Gastrocnemius medialis (tissue), 4 donors: Measurements from ENCODE around the gene PTER. TPM values are rescaled to one million over a fixed set of nuclear protein-coding genes. Genes with fewer than 3 reads are reported as not detected.

Source experiments
- ATAC-seq, 2 donors: fragments of 150-250 bp; one replicate each; pipeline ENCODE4 v1.9.1; 2016
- DNase-seq, 2 donors: peaks; one replicate each; pipeline ENCODE4 v3.0.0-alpha.2; 2019
- H3K27ac ChIP-seq, 4 donors: fragments of 200-600 bp; sonication (generic); 1 replicate in 1 of 4; 2 replicates in 3 of 4; pipeline ENCODE4 v1.5.1; 2016 to 2018; ENCODE audit warnings: mild to moderate bottlenecking in 2 of 4, moderate library complexity in 1 of 4
- H3K27me3 ChIP-seq, 3 donors: fragments of 200-600 bp; sonication (generic) in 2 of 3; 1 replicate in 1 of 3; 2 replicates in 2 of 3; pipeline versions ENCODE4 v1.5.1 to v1.6.0; 2016 to 2019; ENCODE audit warnings: mild to moderate bottlenecking in 1 of 3, moderate library complexity in 1 of 3
- H3K36me3 ChIP-seq, 2 donors: fragments of 200-600 bp; sonication (generic) in 1 of 2; one replicate each; pipeline ENCODE4 v1.5.1; 2017 to 2018
- H3K4me1 ChIP-seq, 2 donors: fragments of 200-600 bp; sonication (generic) in 1 of 2; one replicate each; pipeline ENCODE4 v1.5.1; 2016 to 2017; ENCODE audit warnings: mild to moderate bottlenecking in 2 of 2
- H3K4me3 ChIP-seq, 4 donors: fragments of 200-600 bp; sonication (generic) in 3 of 4; 1 replicate in 1 of 4; 2 replicates in 3 of 4; pipeline ENCODE4 v1.5.1; 2016 to 2019; ENCODE audit warnings: mild to moderate bottlenecking in 2 of 4
- H3K9me3 ChIP-seq, 3 donors: fragments of 200-600 bp; sonication (generic) in 2 of 3; 1 replicate in 1 of 3; 2 replicates in 2 of 3; pipeline ENCODE4 v1.5.1; 2016 to 2019
- POLR2A ChIP-seq, 2 donors: fragments of 450-650 bp; IDR thresholded peaks; one replicate each; pipeline ENCODE4 v1.6.1; 2017; ENCODE audit warnings: antibody characterized with exemption in 2 of 2, mild to moderate bottlenecking in 2 of 2, moderate library complexity in 2 of 2
- in situ Hi-C, 4 donors: fragments of 200-750 bp; cut with MboI; loops; one replicate each; pipeline versions ENCODE4 v1.15.0 to v1.8.0; 2017; ENCODE audit warnings: low sequenced_read_pairs in 4 of 4
- intact Hi-C: fragments of 100-400 bp; cut with DNase I; formaldehyde crosslinking; loops from one replicate; pipeline ENCODE4 v1.15.1; 2023; ENCODE audit warnings: low total_unique reads
- total RNA-seq, 4 donors: library from RNA; depleted of rRNA; stranded (reverse); fragments of >200 nt; gene quantifications; one replicate each; pipeline versions ENCODE4 v1.1.0 to v1.2.3, GENCODE V29; 2016
- TF ChIP-seq, protein P1 (sequence below), 5 experiments: fragments of 450-650 bp in 3 of 5; fragments of 200-600 bp in 2 of 5; sonication (generic) in 2 of 5; IDR thresholded peaks in 4 of 5; conservative IDR thresholded peaks in 1 of 5; 1 replicate in 4 of 5; 2 replicates in 1 of 5; pipeline ENCODE4 v1.5.1; 2016 to 2019; ENCODE audit warnings: antibody characterized with exemption in 5 of 5, mild to moderate bottlenecking in 3 of 5, moderate library complexity in 3 of 5

Gene PTER
- total RNA-seq, 4 donors from 2014 or later, result 6.5 to 10.4 (median 8.5) TPM

DNA sequence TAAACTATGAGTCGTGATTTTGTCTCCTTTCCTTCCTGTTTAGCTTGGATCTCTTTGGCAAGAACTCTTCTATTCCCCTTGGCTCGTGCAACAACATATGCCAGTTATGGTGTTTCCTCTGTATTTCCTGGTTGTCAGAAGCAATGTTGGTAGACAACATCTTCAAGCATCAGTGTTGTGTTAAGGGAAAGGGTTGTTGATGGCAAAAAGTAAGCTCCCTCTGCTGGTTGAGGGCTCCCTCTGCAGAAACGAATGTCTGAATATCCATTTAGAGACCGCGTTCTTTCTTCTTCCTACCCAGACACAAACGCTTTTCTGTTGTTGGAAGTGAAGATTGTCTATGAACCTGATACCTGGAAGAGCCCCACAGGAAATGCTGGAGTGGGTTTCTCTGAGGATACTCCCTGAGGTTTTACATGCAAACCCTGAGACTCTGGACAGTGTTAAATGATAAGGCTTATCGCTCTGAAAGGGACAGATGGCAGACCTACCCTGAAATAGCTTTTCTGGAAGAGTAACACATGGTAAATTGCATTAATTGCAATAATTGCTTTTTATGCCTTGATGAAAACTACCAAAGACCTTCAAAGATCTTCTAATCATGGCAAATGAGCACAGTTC lies 108.4 kb downstream of the PTER start:
- TF ChIP-seq, protein P1, sequence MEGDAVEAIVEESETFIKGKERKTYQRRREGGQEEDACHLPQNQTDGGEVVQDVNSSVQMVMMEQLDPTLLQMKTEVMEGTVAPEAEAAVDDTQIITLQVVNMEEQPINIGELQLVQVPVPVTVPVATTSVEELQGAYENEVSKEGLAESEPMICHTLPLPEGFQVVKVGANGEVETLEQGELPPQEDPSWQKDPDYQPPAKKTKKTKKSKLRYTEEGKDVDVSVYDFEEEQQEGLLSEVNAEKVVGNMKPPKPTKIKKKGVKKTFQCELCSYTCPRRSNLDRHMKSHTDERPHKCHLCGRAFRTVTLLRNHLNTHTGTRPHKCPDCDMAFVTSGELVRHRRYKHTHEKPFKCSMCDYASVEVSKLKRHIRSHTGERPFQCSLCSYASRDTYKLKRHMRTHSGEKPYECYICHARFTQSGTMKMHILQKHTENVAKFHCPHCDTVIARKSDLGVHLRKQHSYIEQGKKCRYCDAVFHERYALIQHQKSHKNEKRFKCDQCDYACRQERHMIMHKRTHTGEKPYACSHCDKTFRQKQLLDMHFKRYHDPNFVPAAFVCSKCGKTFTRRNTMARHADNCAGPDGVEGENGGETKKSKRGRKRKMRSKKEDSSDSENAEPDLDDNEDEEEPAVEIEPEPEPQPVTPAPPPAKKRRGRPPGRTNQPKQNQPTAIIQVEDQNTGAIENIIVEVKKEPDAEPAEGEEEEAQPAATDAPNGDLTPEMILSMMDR (IDR thresholded peaks at IDR 0.05 in 4 of 5, conservative IDR thresholded peaks at IDR 0.05 in 1 of 5), result peak in 2 of 5 experiments; percentile 15 to 20
- TF ChIP-seq POLR2A (IDR thresholded peaks at IDR 0.05), result no peak
- intact Hi-C loops (no loop called here), in situ Hi-C loops (no loop called here)
- DNase-seq (no peak), ATAC-seq (no peak)
- no peaks in the 10 kb centered on the region for H3K27me3 ChIP-seq
- H3K36me3 ChIP-seq, result no peaks in the 10 kb centered on the region
- no peak overlapping the region for H3K4me3 ChIP-seq
- no peaks in the 10 kb centered on the region for H3K4me1 ChIP-seq
- H3K27ac ChIP-seq, result no peak overlapping the region
- H3K9me3 ChIP-seq, result no peaks in the 10 kb centered on the region

DNA sequence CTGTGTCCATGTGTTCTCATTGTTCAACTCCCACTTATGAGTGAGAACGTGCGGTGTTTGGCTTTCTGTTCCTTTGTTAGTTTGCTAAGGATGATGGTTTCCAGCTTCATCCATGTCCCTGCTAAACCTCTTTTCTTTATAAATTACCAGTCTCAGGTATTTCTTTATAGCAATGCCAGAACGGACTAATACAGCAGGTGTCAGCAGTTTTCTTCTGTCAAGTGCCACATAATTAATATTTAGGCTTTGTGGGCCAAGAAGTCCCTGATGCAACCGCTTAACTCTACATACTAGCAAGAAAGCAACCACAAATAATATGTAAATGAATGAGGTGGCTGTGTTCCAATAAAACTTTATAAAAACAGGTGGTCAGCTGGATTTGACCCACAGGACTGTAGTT lies 111.2 kb downstream of the PTER start:
- no peak for TF ChIP-seq POLR2A (IDR thresholded peaks at IDR 0.05)
- TF ChIP-seq, protein P1 (IDR thresholded peaks at IDR 0.05 in 4 of 5, conservative IDR thresholded peaks at IDR 0.05 in 1 of 5), result no peak
- intact Hi-C loops, result no loop called here
- no peak for ATAC-seq
- DNase-seq, result no peak
- Histone ChIP-seq H3K9me3 (no peaks in the 10 kb centered on the region), H3K4me1 (no peaks in the 10 kb centered on the region), H3K27me3 (no peaks in the 10 kb centered on the region), H3K4me3 (no peak overlapping the region), H3K27ac (no peak overlapping the region), H3K36me3 (no peaks in the 10 kb centered on the region)
- in situ Hi-C loops, result no loop called here

DNA sequence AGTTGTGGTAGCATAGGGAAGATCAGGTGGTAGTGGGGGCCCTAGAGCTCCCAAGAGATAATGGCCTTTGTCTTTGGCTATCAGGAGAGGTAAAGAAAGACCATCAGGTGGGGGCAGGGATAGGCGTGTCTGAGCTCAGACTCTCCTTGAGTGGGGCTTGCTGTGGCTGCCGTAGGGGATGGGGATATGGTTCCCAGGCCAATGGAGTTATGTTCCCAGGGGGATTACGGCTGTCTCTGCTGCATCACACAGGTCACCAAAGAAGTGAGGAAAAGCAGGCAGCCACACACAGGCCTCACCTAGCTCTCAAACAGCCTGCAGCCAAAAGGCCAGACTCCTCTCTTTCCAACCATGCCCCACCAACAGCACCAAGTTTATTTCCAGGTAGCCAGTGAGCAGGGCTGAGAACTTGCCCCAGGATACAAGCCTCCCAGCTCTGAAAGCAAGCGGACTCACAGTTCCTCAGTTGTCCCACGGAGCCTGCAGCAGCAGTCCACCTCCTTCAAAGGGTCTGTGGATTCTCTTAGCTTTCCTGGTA lies 122.5 kb downstream of the PTER start:
- intact Hi-C loops (no loop called here), in situ Hi-C loops (no loop called here)
- no peak for TF ChIP-seq POLR2A (IDR thresholded peaks at IDR 0.05)
- TF ChIP-seq, protein P1 (IDR thresholded peaks at IDR 0.05 in 4 of 5, conservative IDR thresholded peaks at IDR 0.05 in 1 of 5), result no peak

DNA sequence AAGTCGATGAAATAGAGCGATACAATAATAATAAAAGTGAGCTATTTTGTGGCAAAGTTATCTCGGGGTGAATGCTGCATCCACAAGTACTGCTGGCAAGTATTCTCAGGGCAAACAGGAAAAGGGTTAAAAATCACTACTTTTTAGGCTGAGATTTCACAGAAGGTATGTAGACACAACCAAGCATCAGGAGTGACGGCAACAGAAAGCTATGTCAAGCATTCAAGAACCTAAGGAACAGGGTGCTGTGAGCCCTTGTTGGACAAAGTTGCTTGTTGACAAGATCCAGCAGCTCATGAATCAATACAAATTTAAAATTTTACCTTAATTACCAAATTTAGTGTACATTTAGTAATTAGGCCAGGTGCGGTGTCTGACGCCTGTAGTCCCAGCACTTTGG lies 126.1 kb downstream of the PTER start:
- TF ChIP-seq, protein P1 (IDR thresholded peaks at IDR 0.05 in 4 of 5, conservative IDR thresholded peaks at IDR 0.05 in 1 of 5), result no peak
- TF ChIP-seq POLR2A (IDR thresholded peaks at IDR 0.05), result no peak
- Histone ChIP-seq H3K27me3 (no peaks in the 10 kb centered on the region), H3K4me1 (no peaks in the 10 kb centered on the region), H3K4me3 (no peak overlapping the region), H3K9me3 (no peaks in the 10 kb centered on the region), H3K36me3 (no peaks in the 10 kb centered on the region), H3K27ac (no peak overlapping the region)
- in situ Hi-C loops (no loop called here), intact Hi-C loops (no loop called here)
- no peak for ATAC-seq
- no peak for DNase-seq

More for the DNA sequence above, 122.5 kb downstream of the PTER start:
- no peaks in the 10 kb centered on the region for H3K9me3 ChIP-seq
- no peaks in the 10 kb centered on the region for H3K4me1 ChIP-seq
- DNase-seq (no peak), ATAC-seq (no peak)
- H3K36me3 ChIP-seq, result no peaks in the 10 kb centered on the region
- no peak overlapping the region for H3K4me3 ChIP-seq
- no peaks in the 10 kb centered on the region for H3K27me3 ChIP-seq
- H3K27ac ChIP-seq, result no peak overlapping the region

Other genes with a start within 250 kb of the PTER start
- gene C1QL3, start 84.9 kb downstream of the PTER start, total RNA-seq, result not detected